ENCODE results near the gene NT5DC2. TPM values are rescaled to one million over a fixed set of nuclear protein-coding genes. Genes with fewer than 3 reads are reported as not detected.

The NT5DC2 gene
- total RNA-seq, 1 donor from 2014 or later = 189 TPM

DNA sequence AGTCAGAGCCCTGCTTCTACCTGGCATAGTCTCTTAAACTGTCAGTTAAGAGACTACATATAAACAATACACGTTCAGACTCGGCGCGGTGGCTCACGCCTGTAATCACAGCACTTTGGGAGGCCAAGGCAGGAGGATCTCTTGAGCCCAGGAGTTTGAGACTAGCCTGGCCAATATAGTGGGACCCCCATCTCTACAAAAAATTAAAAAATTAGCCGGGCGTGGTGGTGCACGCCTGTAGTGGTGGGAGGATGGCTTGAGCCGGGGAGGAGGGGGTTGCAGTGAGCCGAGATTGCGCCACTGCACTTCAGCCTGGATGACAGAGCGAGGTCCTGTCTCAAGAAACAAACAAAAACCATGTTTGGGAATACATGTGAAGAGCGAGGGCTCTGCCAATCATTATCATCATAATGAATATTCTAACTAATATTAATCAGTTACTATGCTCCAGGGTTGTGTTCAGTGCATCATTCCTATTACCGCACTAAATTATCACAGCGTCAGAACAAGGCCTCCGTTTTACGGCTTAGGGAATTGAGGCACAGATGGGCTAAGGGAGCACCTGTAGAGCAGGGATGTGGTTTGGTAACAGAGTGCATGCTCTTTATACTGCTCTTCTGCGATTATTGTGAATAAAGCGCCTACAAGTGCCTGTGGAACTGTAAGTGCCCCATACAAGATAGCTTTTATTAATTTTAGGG is 1.9 kb upstream of the NT5DC2 start:
- H3K79me2 ChIP-seq (ENCODE audit: insufficient read depth, low read length) = peaks cover 76% of the 10 kb centered on the region
- peaks cover 23% of the 10 kb centered on the region for H3K4me1 Mint-ChIP-seq (ENCODE audit: low read depth, unreplicated experiment)
- H3K36me3 Mint-ChIP-seq (ENCODE audit: low read depth, unreplicated experiment) = peaks cover 11% of the 10 kb centered on the region
- no peak overlapping the region for H3K27ac ChIP-seq (ENCODE audit: low read depth, low read length)
- H3K27me3 ChIP-seq (ENCODE audit: insufficient read depth, low read length) = no peaks in the 10 kb centered on the region
- peaks cover 59% of the 10 kb centered on the region for H3K4me1 ChIP-seq (ENCODE audit: insufficient read depth, low read length)
- peaks cover 52% of the 10 kb centered on the region for H4K20me1 ChIP-seq (ENCODE audit: insufficient read depth, low read length)
- FAIRE-seq (no peak), DNase-seq (ENCODE audit: low read depth) (no peak)
- peak overlapping the region; percentile 11 for H3K4me3 ChIP-seq (ENCODE audit: insufficient read depth, low read depth, low read length)
- H3K4me3 Mint-ChIP-seq (ENCODE audit: unreplicated experiment) = peak overlapping the region; percentile 84
- H3K9me3 Mint-ChIP-seq (ENCODE audit: unreplicated experiment) = no peaks in the 10 kb centered on the region
- H3K9me3 ChIP-seq (ENCODE audit: insufficient read depth, low read depth, low read length) = no peaks in the 10 kb centered on the region
- H3K9ac ChIP-seq (ENCODE audit: low read length) = no peak overlapping the region
- TF ChIP-seq EZH2 (IDR thresholded peaks at IDR 0.05; ENCODE audit: insufficient read depth, low read length) (no peak), CTCF (IDR thresholded peaks at IDR 0.05; ENCODE audit: insufficient read depth, low read depth, low read length) (no peak)
- H3K27me3 Mint-ChIP-seq (ENCODE audit: low read depth, unreplicated experiment) = no peaks in the 10 kb centered on the region
- peaks cover under 1% of the 10 kb centered on the region for H3K36me3 ChIP-seq (ENCODE audit: insufficient read depth, low read length)
- H3K4me2 ChIP-seq (ENCODE audit: low read length) = peak overlapping the region; percentile 87
- no peak overlapping the region for H2AFZ ChIP-seq (ENCODE audit: low read depth, low read length)
- H3K27ac Mint-ChIP-seq (ENCODE audit: unreplicated experiment) = peak overlapping the region; percentile 68

- Histone ChIP-seq H2AFZ (ENCODE audit: low read depth, low read length) (peak overlapping the region; percentile 44), H4K20me1 (ENCODE audit: insufficient read depth, low read length) (peaks cover 54% of the 10 kb centered on the region), H3K79me2 (ENCODE audit: insufficient read depth, low read length) (peaks cover 77% of the 10 kb centered on the region), H3K9ac (ENCODE audit: low read length) (peak overlapping the region; percentile 79), H3K4me1 (ENCODE audit: insufficient read depth, low read length) (peaks cover 67% of the 10 kb centered on the region), H3K4me2 (ENCODE audit: low read length) (peak overlapping the region; percentile 87), H3K9me3 (ENCODE audit: insufficient read depth, low read depth, low read length) (no peaks in the 10 kb centered on the region), H3K27ac (ENCODE audit: low read depth, low read length) (peak overlapping the region; percentile 19), H3K27me3 (ENCODE audit: insufficient read depth, low read length) (no peaks in the 10 kb centered on the region), H3K36me3 (ENCODE audit: insufficient read depth, low read length) (no peaks in the 10 kb centered on the region), H3K4me3 (ENCODE audit: insufficient read depth, low read depth, low read length) (peak overlapping the region; percentile 61)
- TF ChIP-seq CTCF (IDR thresholded peaks at IDR 0.05; ENCODE audit: insufficient read depth, low read depth, low read length) (no peak), EZH2 (IDR thresholded peaks at IDR 0.05; ENCODE audit: insufficient read depth, low read length) (no peak)
- DNase-seq (ENCODE audit: low read depth) = no peak
- H3K27ac Mint-ChIP-seq (ENCODE audit: unreplicated experiment) = peak overlapping the region; percentile 92
- H3K4me1 Mint-ChIP-seq (ENCODE audit: low read depth, unreplicated experiment) = peaks cover 26% of the 10 kb centered on the region
- no peak for FAIRE-seq
- H3K36me3 Mint-ChIP-seq (ENCODE audit: low read depth, unreplicated experiment) = peaks cover 11% of the 10 kb centered on the region
- H3K27me3 Mint-ChIP-seq (ENCODE audit: low read depth, unreplicated experiment) = no peaks in the 10 kb centered on the region
- H3K4me3 Mint-ChIP-seq (ENCODE audit: unreplicated experiment) = peak overlapping the region; percentile 84
- no peaks in the 10 kb centered on the region for H3K9me3 Mint-ChIP-seq (ENCODE audit: unreplicated experiment)
Observed at GRCh38 chr3:52534281-52535183, 875 bp upstream of the NT5DC2 start.

All from astrocyte (in vitro differentiated cells and primary cell).